H9 (cell line): ENCODE measurements around the gene CIT. TPM values are rescaled to one million over a fixed set of nuclear protein-coding genes. Genes with fewer than 3 reads are reported as not detected.

ENCODE experiments used
- DNase-seq: peaks from one replicate; pipeline ENCODE4 v3.0.0-alpha.2; 2017
- H2AFZ ChIP-seq: one replicate; pipeline ENCODE4 v1.6.1; 2013; ENCODE audit warnings: mild to moderate bottlenecking, low read length, control low read depth, moderate library complexity
- H2AK5ac ChIP-seq: 2 replicates; pipeline ENCODE4 v1.6.1; 2013; ENCODE audit warnings: low read length, control low read depth, mixed read lengths; ENCODE audit not compliant: insufficient read length
- H2BK120ac ChIP-seq: one replicate; pipeline ENCODE4 v1.6.1; 2013; ENCODE audit warnings: low read depth, mild to moderate bottlenecking, low read length, control low read depth, inconsistent platforms; ENCODE audit not compliant: poor library complexity, severe bottlenecking
- H2BK12ac ChIP-seq: 2 replicates; pipeline ENCODE4 v1.6.1; 2013; ENCODE audit warnings: low read length, control low read depth, mixed read lengths, low read depth; ENCODE audit not compliant: insufficient read length
- H2BK15ac ChIP-seq: 2 replicates; pipeline ENCODE4 v1.6.1; 2013; ENCODE audit warnings: low read depth, low read length, control low read depth
- H2BK20ac ChIP-seq: one replicate; pipeline ENCODE4 v1.6.1; 2013; ENCODE audit warnings: low read depth, mild to moderate bottlenecking, low read length, control low read depth, inconsistent platforms; ENCODE audit not compliant: poor library complexity, severe bottlenecking
- H2BK5ac ChIP-seq: 2 replicates; pipeline ENCODE4 v1.6.1; 2013; ENCODE audit warnings: low read length, control low read depth, mixed read lengths; ENCODE audit not compliant: insufficient read length
- H3K14ac ChIP-seq: 2 replicates; pipeline ENCODE4 v1.6.1; 2013; ENCODE audit warnings: low read length, control low read depth; ENCODE audit not compliant: insufficient read depth
- H3K18ac ChIP-seq: 2 replicates; pipeline ENCODE4 v1.6.1; 2013; ENCODE audit warnings: low read depth, mild to moderate bottlenecking, mixed read lengths, low read length, control low read depth; ENCODE audit not compliant: insufficient read length
- H3K23ac ChIP-seq: 2 replicates; pipeline ENCODE4 v1.6.1; 2013; ENCODE audit warnings: low read length, control low read depth, mixed read lengths, low read depth; ENCODE audit not compliant: insufficient read length
- H3K23me2 ChIP-seq: 2 replicates; pipeline ENCODE4 v1.6.1; 2013; ENCODE audit warnings: low read depth, mild to moderate bottlenecking, mixed read lengths, low read length, control low read depth; ENCODE audit not compliant: insufficient read length, poor library complexity, severe bottlenecking
- H3K27ac ChIP-seq: 2 replicates; pipeline ENCODE4 v1.5.1; 2013; ENCODE audit warnings: low read length, control low read depth, mixed read lengths, low read depth; ENCODE audit not compliant: insufficient read length
- H3K27me3 ChIP-seq: 2 replicates; pipeline ENCODE4 v1.6.1; 2013; ENCODE audit warnings: low read length, control low read depth, inconsistent platforms; ENCODE audit not compliant: insufficient read depth
- H3K4ac ChIP-seq: 2 replicates; pipeline ENCODE4 v1.6.1; 2013; ENCODE audit warnings: low read depth, mild to moderate bottlenecking, control low read depth, inconsistent platforms, low read length, moderate library complexity
- H3K4me1 ChIP-seq: 2 replicates; pipeline ENCODE4 v1.6.1; 2013; ENCODE audit warnings: low read length, control low read depth, inconsistent platforms; ENCODE audit not compliant: insufficient read depth
- H3K4me2 ChIP-seq: 2 replicates; pipeline ENCODE4 v1.6.1; 2013; ENCODE audit warnings: low read length, control low read depth, mixed read lengths; ENCODE audit not compliant: insufficient read length, insufficient read depth
- H3K56ac ChIP-seq: 2 replicates; pipeline ENCODE4 v1.6.1; 2013; ENCODE audit warnings: low read depth, mild to moderate bottlenecking, mixed read lengths, low read length, control low read depth; ENCODE audit not compliant: insufficient read length
- H3K79me1 ChIP-seq: 2 replicates; pipeline ENCODE4 v1.6.1; 2013; ENCODE audit warnings: low read depth, mild to moderate bottlenecking, moderate library complexity, low read length, control low read depth, inconsistent platforms; ENCODE audit not compliant: insufficient read depth, poor library complexity, severe bottlenecking
- H3K79me2 ChIP-seq: 2 replicates; pipeline ENCODE4 v1.6.1; 2013; ENCODE audit warnings: low read length, control low read depth, inconsistent platforms; ENCODE audit not compliant: insufficient read depth
- H3K9ac ChIP-seq: 2 replicates; pipeline ENCODE4 v1.6.1; 2013; ENCODE audit warnings: low read length, control low read depth, mixed read lengths; ENCODE audit not compliant: insufficient read length; ENCODE audit errors: extremely low read depth
- H3K9me3 ChIP-seq: one replicate; pipeline ENCODE4 v1.6.1; 2013; ENCODE audit warnings: low read depth, low read length, inconsistent platforms; ENCODE audit not compliant: control insufficient read depth
- H3T11ph ChIP-seq: one replicate; pipeline ENCODE4 v1.6.1; 2013; ENCODE audit warnings: mild to moderate bottlenecking, low read length, control low read depth, inconsistent platforms
- H4K20me1 ChIP-seq: one replicate; pipeline ENCODE4 v1.6.1; 2013; ENCODE audit not compliant: control insufficient read depth, insufficient read length, insufficient read depth
- H4K5ac ChIP-seq: 2 replicates; pipeline ENCODE4 v1.6.1; 2013; ENCODE audit warnings: low read depth, mild to moderate bottlenecking, mixed read lengths, low read length, control low read depth; ENCODE audit not compliant: insufficient read length
- H4K8ac ChIP-seq: replicated peaks from 2 replicates; pipeline ENCODE4 v1.6.1; 2013; ENCODE audit warnings: low read length, control low read depth, mixed read lengths, low read depth; ENCODE audit not compliant: insufficient read length
- H4K91ac ChIP-seq: 2 replicates; pipeline ENCODE4 v1.6.1; 2013; ENCODE audit warnings: low read depth, mild to moderate bottlenecking, moderate library complexity, mixed read lengths, low read length, control low read depth; ENCODE audit not compliant: insufficient read length
- H3K27ac Mint-ChIP-seq, 3 experiments: 2 replicates in 2 of 3; 3 replicates in 1 of 3; pipeline ENCODE4 v1.8.0; 2020 to 2021; ENCODE audit warnings: mixed read lengths in 3 of 3, mild to moderate bottlenecking in 1 of 3, moderate library complexity in 1 of 3
- H3K27me3 Mint-ChIP-seq: 2 replicates; pipeline ENCODE4 v1.8.0; 2021; ENCODE audit warnings: low read depth, mild to moderate bottlenecking, moderate library complexity, mixed read lengths
- H3K36me3 Mint-ChIP-seq, 3 experiments: 2 replicates in 2 of 3; 3 replicates in 1 of 3; pipeline ENCODE4 v1.8.0; 2020 to 2021; ENCODE audit warnings: low read depth in 3 of 3, mixed read lengths in 3 of 3; ENCODE audit not compliant: insufficient read depth in 1 of 3
- H3K4me1 Mint-ChIP-seq, 2 experiments: 2 replicates each; pipeline ENCODE4 v1.8.0; 2020; ENCODE audit warnings: mixed read lengths in 2 of 2
- H3K4me3 Mint-ChIP-seq, 2 experiments: 2 replicates in 1 of 2; 3 replicates in 1 of 2; pipeline ENCODE4 v1.8.0; 2020 to 2021; ENCODE audit warnings: mild to moderate bottlenecking in 2 of 2, mixed read lengths in 2 of 2, moderate library complexity in 1 of 2
- H3K9me3 Mint-ChIP-seq, 2 experiments: 2 replicates in 1 of 2; 3 replicates in 1 of 2; pipeline ENCODE4 v1.8.0; 2020; ENCODE audit warnings: mild to moderate bottlenecking in 2 of 2, mixed read lengths in 2 of 2, moderate library complexity in 1 of 2
- WGBS: extraction: QIAGEN DNeasy Blood & Tissue Kit; methylation state at CpG from one replicate; pipeline ENCODE4 v1.1.7; 2013; ENCODE audit warnings: missing lambda C conversion rate, low lambda C conversion rate, mixed read lengths; ENCODE audit not compliant: insufficient read length; ENCODE audit errors: extremely low coverage; 5-methylcytosine and 5-hydroxymethylcytosine counted together
- total RNA-seq: library from RNA; stranded (reverse); gene quantifications from 2 replicates; pipeline ENCODE4 v1.2.1, GENCODE V29; 2021
- TF ChIP-seq, protein P1 (sequence below): fragments of 200-600 bp; sonication (generic); conservative IDR thresholded peaks from 3 replicates; pipeline ENCODE4 v1.8.0; 2021; ENCODE audit warnings: antibody characterized with exemption, mild to moderate bottlenecking

CIT gene
- total RNA-seq, 1 experiment from 2014 or later = 55.3 TPM

DNA sequence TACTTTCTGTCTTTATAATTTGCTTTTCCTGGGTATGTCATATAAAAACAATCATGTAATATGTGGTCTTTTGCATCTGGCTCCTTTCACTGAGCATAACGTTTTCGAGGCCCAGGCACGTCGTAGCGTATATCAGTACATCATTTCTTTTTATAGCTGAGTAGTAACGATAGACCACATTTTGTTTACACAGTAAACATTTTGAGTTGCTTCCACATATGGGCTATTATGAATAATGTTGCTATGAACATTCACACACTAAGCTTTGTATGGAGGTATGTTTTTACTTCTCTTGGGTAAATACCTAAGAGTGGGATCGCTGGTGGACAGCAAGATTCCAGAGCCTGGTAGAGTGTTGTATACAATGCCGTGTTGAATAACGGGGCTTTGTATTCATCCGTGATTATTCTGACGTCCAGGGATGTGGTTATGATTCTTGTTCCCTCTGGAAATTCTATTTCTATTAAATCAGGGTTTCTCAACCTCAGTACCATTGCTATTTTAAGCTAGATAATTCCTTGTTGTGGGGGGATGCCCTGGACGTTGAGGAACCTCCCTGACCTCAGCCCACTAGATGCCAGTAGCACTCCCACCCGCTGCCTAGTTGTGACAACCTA is 38.9 kb upstream of the CIT start:
- no peaks in the 10 kb centered on the region for H3K79me1 ChIP-seq
- H3K4ac ChIP-seq = no peak overlapping the region
- no peak overlapping the region for H2AK5ac ChIP-seq
- H3K4me1 ChIP-seq = no peaks in the 10 kb centered on the region
- peaks cover 0 to 2% of the 10 kb centered on the region in 2 experiments; a peak in 3 of 5 replicates for H3K9me3 Mint-ChIP-seq
- no peak overlapping the region for H3K23ac ChIP-seq
- no peak overlapping the region for H4K8ac ChIP-seq
- H4K91ac ChIP-seq = no peak overlapping the region
- WGBS = no CpG with 5 or more reads among the region's 13 CpGs
- H3K4me3 Mint-ChIP-seq = no peak overlapping the region
- no peak overlapping the region for H2BK20ac ChIP-seq
- no peak overlapping the region for H3K27ac ChIP-seq
- H4K5ac ChIP-seq = no peak overlapping the region
- H2AFZ ChIP-seq = no peak overlapping the region
- no peaks in the 10 kb centered on the region for H4K20me1 ChIP-seq
- no peak overlapping the region for H3K18ac ChIP-seq
- H3K9ac ChIP-seq = no peak overlapping the region
- no peak overlapping the region for H3K27ac Mint-ChIP-seq
- no peaks in the 10 kb centered on the region for H3K27me3 ChIP-seq
- H2BK120ac ChIP-seq = no peak overlapping the region
- H2BK5ac ChIP-seq = no peak overlapping the region
- no peak overlapping the region for H3K14ac ChIP-seq
- no peak overlapping the region for H3K4me2 ChIP-seq
- no peaks in the 10 kb centered on the region for H3K23me2 ChIP-seq
- TF ChIP-seq, protein P1, sequence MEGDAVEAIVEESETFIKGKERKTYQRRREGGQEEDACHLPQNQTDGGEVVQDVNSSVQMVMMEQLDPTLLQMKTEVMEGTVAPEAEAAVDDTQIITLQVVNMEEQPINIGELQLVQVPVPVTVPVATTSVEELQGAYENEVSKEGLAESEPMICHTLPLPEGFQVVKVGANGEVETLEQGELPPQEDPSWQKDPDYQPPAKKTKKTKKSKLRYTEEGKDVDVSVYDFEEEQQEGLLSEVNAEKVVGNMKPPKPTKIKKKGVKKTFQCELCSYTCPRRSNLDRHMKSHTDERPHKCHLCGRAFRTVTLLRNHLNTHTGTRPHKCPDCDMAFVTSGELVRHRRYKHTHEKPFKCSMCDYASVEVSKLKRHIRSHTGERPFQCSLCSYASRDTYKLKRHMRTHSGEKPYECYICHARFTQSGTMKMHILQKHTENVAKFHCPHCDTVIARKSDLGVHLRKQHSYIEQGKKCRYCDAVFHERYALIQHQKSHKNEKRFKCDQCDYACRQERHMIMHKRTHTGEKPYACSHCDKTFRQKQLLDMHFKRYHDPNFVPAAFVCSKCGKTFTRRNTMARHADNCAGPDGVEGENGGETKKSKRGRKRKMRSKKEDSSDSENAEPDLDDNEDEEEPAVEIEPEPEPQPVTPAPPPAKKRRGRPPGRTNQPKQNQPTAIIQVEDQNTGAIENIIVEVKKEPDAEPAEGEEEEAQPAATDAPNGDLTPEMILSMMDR = no peak
- peaks cover 0 to 4% of the 10 kb centered on the region in 2 experiments; a peak in 1 of 4 replicates for H3K4me1 Mint-ChIP-seq
- no peak overlapping the region for H3T11ph ChIP-seq
- DNase-seq = no peak
- no peak overlapping the region for H2BK12ac ChIP-seq
- no peak overlapping the region for H3K56ac ChIP-seq
- no peak overlapping the region for H2BK15ac ChIP-seq
- no peaks in the 10 kb centered on the region; the same call in 1 of the 2 replicates for H3K27me3 Mint-ChIP-seq
- H3K9me3 ChIP-seq = no peaks in the 10 kb centered on the region
- H3K79me2 ChIP-seq = no peaks in the 10 kb centered on the region
- no peaks in the 10 kb centered on the region for H3K36me3 Mint-ChIP-seq
